H1 (cell line): Measurements from ENCODE around the gene PBX1. TPM values are rescaled to one million over a fixed set of nuclear protein-coding genes. Genes with fewer than 3 reads are reported as not detected.

Experiments
- CTCF ChIA-PET: fragments of 300-600 bp; sonication (Branson Sonifier 250); formaldehyde crosslinking; loops from one replicate; lab custom pipeline; 2021; ENCODE audit not compliant: partially characterized antibody; lab: Charles Lee
- POLR2A ChIA-PET: fragments of 300-600 bp; sonication (Branson Sonifier 250); formaldehyde crosslinking; loops from one replicate; lab custom pipeline; 2021; ENCODE audit warnings: inconsistent platforms; ENCODE audit not compliant: partially characterized antibody; lab: Charles Lee
- DNase-seq, 2 experiments: peaks; one replicate each; pipeline versions ENCODE4 v3.0.0 to v3.0.0-alpha.2; 2010 to 2022; ENCODE audit warnings: low spot score in 2 of 2, low read depth in 1 of 2, mixed read lengths in 1 of 2
- FAIRE-seq: peaks from 2 replicates; lab custom pipeline; 2011; peaks lifted over from hg19 to GRCh38; lab: Jason Lieb, UNC
- H2AFZ ChIP-seq: 2 replicates; pipeline ENCODE4 v1.8.1; 2012; ENCODE audit warnings: low read length, inconsistent platforms
- H2AK5ac ChIP-seq: 2 replicates; pipeline ENCODE4 v1.6.1; 2013; ENCODE audit warnings: low read depth, low read length
- H2BK120ac ChIP-seq: replicated peaks from 2 replicates; pipeline ENCODE3; 2013; ENCODE audit warnings: low read depth, low read length, inconsistent platforms
- H2BK12ac ChIP-seq: 2 replicates; pipeline ENCODE4 v1.6.1; 2013; ENCODE audit warnings: low read depth, low read length
- H2BK15ac ChIP-seq: 2 replicates; pipeline ENCODE4 v1.6.1; 2013; ENCODE audit warnings: low read length
- H2BK20ac ChIP-seq: 2 replicates; pipeline ENCODE4 v1.6.1; 2013; ENCODE audit warnings: low read length
- H2BK5ac ChIP-seq: 2 replicates; pipeline ENCODE4 v1.6.1; 2013; ENCODE audit warnings: low read depth, low read length
- H3K14ac ChIP-seq: 2 replicates; pipeline ENCODE4 v1.6.1; 2013; ENCODE audit warnings: inconsistent platforms; ENCODE audit not compliant: insufficient read length
- H3K18ac ChIP-seq: 2 replicates; pipeline ENCODE4 v1.6.1; 2013; ENCODE audit warnings: low read length; ENCODE audit errors: extremely low read depth
- H3K23ac ChIP-seq: 2 replicates; pipeline ENCODE4 v1.6.1; 2013; ENCODE audit warnings: inconsistent platforms; ENCODE audit not compliant: insufficient read length
- H3K23me2 ChIP-seq: 2 replicates; pipeline ENCODE4 v1.6.1; 2013; ENCODE audit warnings: low read depth, low read length
- H3K27ac ChIP-seq: 2 replicates; pipeline ENCODE4 v1.6.1; 2011; ENCODE audit warnings: low read depth, low read length, inconsistent platforms
- H3K27me3 ChIP-seq, 4 experiments: replicated peaks in 1 of 4; 1 replicate in 1 of 4; 2 replicates in 3 of 4; pipeline versions ENCODE4 v1.6.1 to v1.8.1; 2011 to 2013; ENCODE audit warnings: low read length in 3 of 4, mild to moderate bottlenecking in 3 of 4, inconsistent platforms in 2 of 4, mixed read lengths in 2 of 4, moderate library complexity in 1 of 4; ENCODE audit not compliant: control insufficient read depth in 3 of 4, insufficient read depth in 3 of 4; ENCODE audit errors: extremely low read depth in 1 of 4
- H3K36me3 ChIP-seq, 4 experiments: 2 replicates each; pipeline versions ENCODE4 v1.6.1 to v1.8.1; 2011 to 2013; ENCODE audit warnings: mild to moderate bottlenecking in 4 of 4, low read length in 3 of 4, moderate library complexity in 2 of 4, control low read depth in 1 of 4, inconsistent platforms in 1 of 4; ENCODE audit not compliant: insufficient read depth in 4 of 4, control insufficient read depth in 2 of 4
- H3K4ac ChIP-seq: replicated peaks from 2 replicates; pipeline ENCODE3; 2013; ENCODE audit warnings: low read length, low read depth, mixed read lengths, inconsistent platforms; ENCODE audit not compliant: insufficient read length
- H3K4me1 ChIP-seq, 4 experiments: replicated peaks in 1 of 4; 1 replicate in 1 of 4; 2 replicates in 3 of 4; pipeline versions ENCODE4 v1.6.1 to v1.8.1; 2011 to 2013; ENCODE audit warnings: low read length in 3 of 4, inconsistent platforms in 2 of 4, mixed read lengths in 1 of 4; ENCODE audit not compliant: insufficient read depth in 4 of 4, control insufficient read depth in 3 of 4
- H3K4me2 ChIP-seq, 2 experiments: 2 replicates each; pipeline versions ENCODE4 v1.6.1 to v1.8.1; 2011 to 2013; ENCODE audit warnings: low read depth in 2 of 2, low read length in 2 of 2, control low read depth in 1 of 2, inconsistent platforms in 1 of 2, mild to moderate bottlenecking in 1 of 2; ENCODE audit not compliant: insufficient read depth in 1 of 2
- H3K4me3 ChIP-seq, 4 experiments: fragments of 200-600, 300-600 bp in 1 of 4; sonication (generic), shearing (Covaris generic), sonication (Bioruptor Twin) in 1 of 4; 2 replicates each; pipeline versions ENCODE4 v1.5.1 to v1.8.1; 2011 to 2016; ENCODE audit warnings: low read length in 4 of 4, low read depth in 3 of 4, control low read depth in 2 of 4, inconsistent platforms in 2 of 4, mild to moderate bottlenecking in 2 of 4, mixed read lengths in 1 of 4, moderate library complexity in 1 of 4; ENCODE audit not compliant: insufficient read depth in 2 of 4; ENCODE audit errors: extremely low read depth in 1 of 4
- H3K56ac ChIP-seq: replicated peaks from 2 replicates; pipeline ENCODE3; 2013; ENCODE audit warnings: low read depth, mild to moderate bottlenecking, mixed read lengths, low read length, inconsistent platforms; ENCODE audit not compliant: insufficient read length
- H3K79me1 ChIP-seq: 2 replicates; pipeline ENCODE4 v1.6.1; 2013; ENCODE audit warnings: low read depth, low read length, control low read depth
- H3K79me2 ChIP-seq, 2 experiments: 2 replicates each; pipeline versions ENCODE4 v1.6.1 to v1.8.1; 2012 to 2013; ENCODE audit warnings: low read length in 2 of 2, mild to moderate bottlenecking in 2 of 2, inconsistent platforms in 1 of 2; ENCODE audit not compliant: insufficient read depth in 2 of 2, control insufficient read depth in 1 of 2
- H3K9ac ChIP-seq, 4 experiments: replicated peaks in 1 of 4; 1 replicate in 1 of 4; 2 replicates in 3 of 4; pipeline versions ENCODE4 v1.6.1 to v1.8.1; 2011 to 2013; ENCODE audit warnings: low read depth in 3 of 4, low read length in 3 of 4, control low read depth in 2 of 4, mild to moderate bottlenecking in 2 of 4, moderate library complexity in 2 of 4, inconsistent platforms in 1 of 4; ENCODE audit errors: extremely low read depth in 1 of 4
- H3K9me3 ChIP-seq, 2 experiments: 2 replicates each; pipeline versions ENCODE4 v1.6.1 to v1.8.1; 2012 to 2013; ENCODE audit warnings: mild to moderate bottlenecking in 2 of 2, moderate library complexity in 2 of 2, control low read depth in 1 of 2, inconsistent platforms in 1 of 2, low read depth in 1 of 2, low read length in 1 of 2, mixed read lengths in 1 of 2; ENCODE audit not compliant: insufficient read depth in 2 of 2
- H4K20me1 ChIP-seq, 2 experiments: replicated peaks in 1 of 2; 2 replicates each; pipeline versions ENCODE3 to v1.8.1; 2011 to 2013; ENCODE audit warnings: inconsistent platforms in 2 of 2, low read length in 2 of 2, mild to moderate bottlenecking in 1 of 2; ENCODE audit not compliant: insufficient read depth in 2 of 2, control insufficient read depth in 1 of 2
- H4K5ac ChIP-seq: 2 replicates; pipeline ENCODE4 v1.6.1; 2013; ENCODE audit warnings: low read length, low read depth, mixed read lengths, inconsistent platforms; ENCODE audit not compliant: insufficient read length
- H4K8ac ChIP-seq: 2 replicates; pipeline ENCODE4 v1.8.0; 2013; ENCODE audit warnings: mild to moderate bottlenecking, moderate library complexity, low read length, inconsistent platforms; ENCODE audit not compliant: insufficient read depth; ENCODE audit errors: extremely low read depth
- H4K91ac ChIP-seq: replicated peaks from 2 replicates; pipeline ENCODE3; 2013; ENCODE audit warnings: low read length, mixed read lengths, inconsistent platforms; ENCODE audit not compliant: insufficient read length
- BRCA1 ChIP-seq: IDR thresholded peaks from 2 replicates; pipeline ENCODE4 v1.6.1; 2012; ENCODE audit warnings: low read depth, low read length, improper control_type of control experiment
- CTCF ChIP-seq, 3 experiments: IDR thresholded peaks; 1 replicate in 2 of 3; 2 replicates in 1 of 3; pipeline versions ENCODE4 v1.5.1 to v1.6.1; 2011; ENCODE audit warnings: low read length in 3 of 3, mild to moderate bottlenecking in 3 of 3, inconsistent platforms in 2 of 3, low read depth in 1 of 3, moderate library complexity in 1 of 3; ENCODE audit not compliant: insufficient read depth in 1 of 3; ENCODE audit errors: control extremely low read depth in 1 of 3
- E2F6 ChIP-seq: IDR thresholded peaks from 2 replicates; pipeline ENCODE4 v1.6.1; 2012; ENCODE audit warnings: inconsistent platforms
- KDM4A ChIP-seq: IDR thresholded peaks from one replicate; pipeline ENCODE4 v1.7.1; 2012; ENCODE audit warnings: low read depth, mild to moderate bottlenecking, moderate library complexity, low read length, inconsistent platforms; ENCODE audit not compliant: severe bottlenecking
- KDM5A ChIP-seq: fragments of 200-600 bp; IDR thresholded peaks from 2 replicates; pipeline ENCODE4 v1.7.1; 2012; ENCODE audit warnings: mild to moderate bottlenecking, low read length, inconsistent platforms, mixed read lengths
- RFX5 ChIP-seq: IDR thresholded peaks from 2 replicates; pipeline ENCODE4 v1.6.1; 2011; ENCODE audit warnings: low read depth, low read length, improper control_type of control experiment, borderline replicate concordance
- RNF2 ChIP-seq: fragments of 200-900, 300-1000 bp; sonication (generic); IDR thresholded peaks from 2 replicates; pipeline ENCODE4 v1.7.1; 2016; ENCODE audit warnings: borderline replicate concordance, low read depth, mild to moderate bottlenecking, antibody characterized with exemption, low read length; ENCODE audit not compliant: poor library complexity, severe bottlenecking; ENCODE audit errors: missing control alignments
- SP2 ChIP-seq: IDR thresholded peaks from 2 replicates; pipeline ENCODE4 v1.6.1; 2012; ENCODE audit warnings: mild to moderate bottlenecking, low read length, inconsistent platforms
- SRF ChIP-seq: IDR thresholded peaks from 2 replicates; pipeline ENCODE4 v1.6.1; 2011; ENCODE audit warnings: mild to moderate bottlenecking, low read depth, low read length, moderate library complexity
- SUZ12 ChIP-seq: fragments of 200-600 bp; sonication (generic); IDR thresholded peaks from 2 replicates; pipeline ENCODE4 v1.6.1; 2012; ENCODE audit warnings: mild to moderate bottlenecking, inconsistent platforms, low read length, moderate library complexity, mixed read lengths
- WGBS, 2 experiments: shearing (Covaris generic) in 1 of 2; methylation state at CpG; one replicate each; pipeline versions ENCODE4 v1.1.6 to v1.1.7; 2013 to 2015; ENCODE audit warnings: low lambda C conversion rate in 2 of 2, mixed read lengths in 2 of 2, inconsistent platforms in 1 of 2, low coverage in 1 of 2, missing lambda C conversion rate in 1 of 2; ENCODE audit not compliant: insufficient replicate concordance in 2 of 2, insufficient coverage in 1 of 2, insufficient read length in 1 of 2; ENCODE audit errors: extremely low coverage in 1 of 2, missing lambda C conversion rate in 1 of 2; 5-methylcytosine and 5-hydroxymethylcytosine counted together
- polyA plus RNA-seq, 7 experiments: library from polyadenylated mRNA; depleted of rRNA in 3 of 7; stranded (reverse) in 5 of 7; unstranded in 2 of 7; fragments of >200 nt in 5 of 7; fragments of 200-250 nt in 2 of 7; gene quantifications; 1 replicate in 5 of 7; 2 replicates in 1 of 7; 4 replicates in 1 of 7; pipeline versions ENCODE4 v1.2.1 to v1.2.3, GENCODE V29; 2011 to 2013; ENCODE audit warnings: missing spikeins in 2 of 7, mixed read lengths in 2 of 7
- total RNA-seq: library from RNA; stranded (reverse); fragmentation: NEBNext Ultra II Directional; extraction: Animal tissue kit (Norgen Biotek cat#: 25700); gene quantifications from 2 replicates; pipeline ENCODE4 v1.2.1, GENCODE V29; 2021

Gene PBX1
- total and polyA plus RNA-seq, 2 of the 8 experiments (the other 6 are each of a cell fraction or from before 2014, with no cell fraction given): 87.4 to 124 TPM

GRCh38 chr1:164745736-164746135, 186.8 kb downstream of the PBX1 start:
- peaks cover 0 to 2% (median 0%) of the 10 kb centered on the region in 4 experiments; a peak in 2 of 7 replicates for H3K4me1 ChIP-seq
- no peak overlapping the region for H2BK120ac ChIP-seq
- H3K9me3 ChIP-seq: no peaks in the 10 kb centered on the region
- H3K9ac ChIP-seq: no peak overlapping the region
- ChIA-PET CTCF (interaction anchor here (0.8 to 1.8 kb wide), 3 partner anchors 15 to 599 kb away, joined by 3 to 4 read pairs (median 3); no protein-coding TSS in a partner anchor), POLR2A (no interaction called here)
- H2AK5ac ChIP-seq: no peak overlapping the region
- FAIRE-seq (no peak), DNase-seq (no peak)
- H3K23me2 ChIP-seq: no peaks in the 10 kb centered on the region
- no peak overlapping the region for H3K27ac ChIP-seq
- peaks cover 0 to 2% (median 0%) of the 10 kb centered on the region in 4 experiments; a peak in 1 of 8 replicates for H3K36me3 ChIP-seq
- H2BK15ac ChIP-seq: no peak overlapping the region
- no peak overlapping the region for H3K4ac ChIP-seq
- no peak overlapping the region for H3K56ac ChIP-seq
- H2BK12ac ChIP-seq: no peak overlapping the region
- H3K4me3 ChIP-seq: no peak overlapping the region
- no peak overlapping the region for H3K4me2 ChIP-seq
- H3K79me1 ChIP-seq: no peaks in the 10 kb centered on the region
- no peak overlapping the region for H2AFZ ChIP-seq
- no peak overlapping the region for H3K23ac ChIP-seq
- no peaks in the 10 kb centered on the region for H3K27me3 ChIP-seq
- no peak overlapping the region for H3K14ac ChIP-seq
- H2BK20ac ChIP-seq: no peak overlapping the region
- H4K20me1 ChIP-seq: peaks cover 4% of the 10 kb centered on the region in 2 experiments
- WGBS, 2 experiments: 83% methylated on average over 5 of the region's 5 CpGs; no CpG with 5 or more reads in 1 of the 2 experiments
- H3K79me2 ChIP-seq: peaks cover 0 to 60% of the 10 kb centered on the region in 2 experiments; a peak in 3 of 4 replicates
- no peak overlapping the region for H4K5ac ChIP-seq
- H4K8ac ChIP-seq: no peak overlapping the region
- no peak overlapping the region for H2BK5ac ChIP-seq
- no peak overlapping the region for H4K91ac ChIP-seq
- H3K18ac ChIP-seq: no peak overlapping the region
- TF ChIP-seq RNF2 (no peak), E2F6 (no peak), SRF (no peak), KDM5A (no peak), SP2 (no peak), RFX5 (no peak), KDM4A (no peak), CTCF (IDR thresholded peaks at IDR 0.05; ENCODE audit: control extremely low read depth in 1 of 3, insufficient read depth in 1 of 3, low read depth in 1 of 3, low read length in 3 of 3) (no peak), BRCA1 (no peak), SUZ12 (no peak)
